NCI-H345 treated with DMSO at 0.1 percent for 48 hours (cell line): ENCODE measurements around the gene CAPN12.
"Not testable (repeated sequence)": the region's sequence is repeated elsewhere in the genome, so short reads cannot be mapped to it uniquely, and the experiment has no call there.

Experiments
- DNase-seq: peaks from one replicate; lab custom pipeline; 2025; ENCODE audit not compliant: unreplicated experiment; lab: John Stamatoyannopoulos, UW

Gene CAPN12

DNA sequence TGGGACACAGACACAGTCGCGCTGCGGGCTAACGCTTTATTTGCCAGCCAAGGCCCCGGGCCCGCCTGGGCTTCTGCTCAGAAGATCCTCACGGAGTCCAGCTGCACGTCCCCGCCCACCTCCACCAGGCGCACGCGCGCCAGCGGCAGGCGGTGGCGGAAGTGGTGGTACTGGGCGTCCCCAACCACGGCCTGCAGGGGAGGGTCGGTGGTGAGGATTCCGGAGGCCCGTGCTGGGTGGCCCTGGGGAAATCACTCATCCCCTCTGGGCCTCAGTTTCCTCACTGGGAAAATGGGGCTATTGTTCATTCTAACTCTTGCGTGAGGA lies 26.6 kb upstream of the CAPN12 start:
- DNase-seq: not testable (repeated sequence)

GRCh38 chr19:38770228-38770948 lies 26.1 kb upstream of the CAPN12 start:
- not testable (repeated sequence) for DNase-seq

DNA sequence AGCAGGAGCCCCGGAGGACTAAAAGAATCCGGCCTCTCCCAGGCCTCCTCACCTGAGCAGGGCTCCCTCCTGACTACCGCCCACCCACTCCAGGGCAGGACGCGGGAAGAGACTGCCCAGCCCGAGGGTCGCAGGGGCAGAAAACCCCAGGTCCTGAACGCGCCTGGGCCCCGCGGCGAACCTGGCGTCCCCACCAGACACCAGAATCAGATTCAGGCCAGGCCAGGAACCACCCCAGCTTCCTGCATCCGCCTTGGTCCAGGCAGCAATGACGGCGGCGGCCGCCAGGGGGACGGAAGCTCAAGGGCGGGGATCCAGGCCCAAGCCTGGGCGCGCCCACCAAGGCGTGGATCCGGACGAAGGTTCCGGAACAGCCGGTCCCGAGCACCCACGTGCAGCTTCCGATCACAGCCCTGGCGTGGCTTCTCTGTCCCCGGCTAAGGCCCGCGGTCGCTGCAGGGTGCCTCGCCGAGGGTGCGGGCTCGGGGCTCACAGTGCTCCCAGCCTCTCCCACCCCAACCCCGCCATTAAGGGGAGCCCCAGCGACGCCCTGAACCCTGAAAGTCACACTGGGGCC lies 25.4 kb upstream of the CAPN12 start:
- no peak for DNase-seq

DNA sequence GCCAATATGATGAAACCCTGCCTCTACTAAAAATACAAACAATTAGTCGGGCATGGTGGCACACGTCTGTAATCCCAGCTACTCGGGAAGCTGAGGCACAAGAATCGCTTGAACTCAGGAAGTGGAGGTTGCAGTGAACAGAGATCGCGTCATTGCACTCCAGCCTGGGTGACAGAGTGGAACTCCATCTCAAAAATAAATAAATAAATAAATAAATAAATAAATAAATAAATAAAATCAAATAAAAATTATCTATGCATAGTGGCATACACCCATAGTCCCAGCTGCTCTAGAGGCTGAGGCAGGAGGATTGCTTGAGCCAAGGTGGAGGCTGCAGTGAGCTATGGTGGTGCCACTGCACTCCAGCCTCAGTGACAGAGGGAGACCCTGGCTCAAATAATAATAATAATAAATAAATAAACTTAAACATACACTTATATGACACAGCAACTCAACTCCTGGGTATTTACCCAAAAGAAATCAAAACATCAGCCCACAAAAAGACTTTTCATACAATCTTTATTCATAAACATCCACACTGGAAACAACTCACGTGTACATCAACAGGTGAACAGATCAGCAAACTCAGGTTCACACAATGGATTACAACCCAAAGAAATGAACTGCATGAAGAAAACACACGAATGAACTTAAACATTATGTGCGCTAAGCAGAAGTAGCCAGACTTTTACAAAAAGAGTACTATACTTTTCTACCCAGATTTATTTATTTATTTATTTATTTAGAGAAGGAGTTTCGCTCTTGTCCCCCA lies 22.2 kb upstream of the CAPN12 start:
- DNase-seq: no peak

DNA sequence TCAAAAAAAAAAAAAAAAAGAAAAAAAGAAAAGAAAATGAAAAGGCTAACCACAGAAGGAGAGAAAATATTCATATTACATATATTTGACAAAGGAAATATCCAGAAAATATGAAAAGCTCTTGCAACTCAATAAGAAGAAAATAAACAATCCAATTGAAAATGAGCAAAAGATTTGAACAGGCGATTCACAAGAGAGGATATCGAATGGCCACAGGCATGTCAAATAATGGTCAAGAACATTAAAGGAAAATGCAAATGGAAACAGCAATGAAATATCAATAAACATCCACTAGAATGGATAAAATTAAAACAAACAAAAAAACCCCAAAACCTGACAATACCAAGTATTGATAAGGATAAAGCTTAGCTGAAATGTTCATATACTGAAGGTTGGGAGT lies 20.9 kb upstream of the CAPN12 start:
- no peak for DNase-seq

- no peak for DNase-seq
These were observed 19.5 kb upstream of the CAPN12 start for GRCh38 chr19:38763795-38764220.

DNA sequence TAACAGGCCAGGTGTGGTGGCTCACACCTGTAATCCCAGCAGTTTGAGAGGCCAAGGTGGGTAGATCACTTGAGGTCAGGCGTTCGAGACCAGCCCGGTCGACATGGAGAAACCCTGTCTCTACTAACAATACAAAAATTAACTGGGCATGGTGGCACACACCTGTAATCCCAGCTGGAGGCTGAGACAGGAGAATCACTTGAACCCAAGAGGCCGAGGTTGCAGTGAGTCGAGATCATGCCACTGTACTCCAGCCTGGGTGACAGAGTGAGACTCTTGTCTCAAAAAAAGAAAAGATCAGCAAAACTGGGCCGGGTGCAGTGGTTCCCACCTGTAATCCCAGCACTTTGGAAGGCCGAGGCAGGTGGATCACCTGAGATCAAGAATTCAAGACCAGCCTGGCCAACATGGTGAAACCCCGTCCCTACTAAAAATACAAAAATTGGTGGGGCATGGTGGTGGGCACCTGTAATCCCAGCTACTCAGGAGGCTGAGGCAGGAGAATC lies 17.7 kb upstream of the CAPN12 start:
- not testable (repeated sequence) for DNase-seq

GRCh38 chr19:38760805-38761517 lies 16.7 kb upstream of the CAPN12 start:
- DNase-seq: not testable (repeated sequence)

- DNase-seq: no peak
These were observed 15.3 kb upstream of the CAPN12 start for GRCh38 chr19:38759590-38760003.

DNA sequence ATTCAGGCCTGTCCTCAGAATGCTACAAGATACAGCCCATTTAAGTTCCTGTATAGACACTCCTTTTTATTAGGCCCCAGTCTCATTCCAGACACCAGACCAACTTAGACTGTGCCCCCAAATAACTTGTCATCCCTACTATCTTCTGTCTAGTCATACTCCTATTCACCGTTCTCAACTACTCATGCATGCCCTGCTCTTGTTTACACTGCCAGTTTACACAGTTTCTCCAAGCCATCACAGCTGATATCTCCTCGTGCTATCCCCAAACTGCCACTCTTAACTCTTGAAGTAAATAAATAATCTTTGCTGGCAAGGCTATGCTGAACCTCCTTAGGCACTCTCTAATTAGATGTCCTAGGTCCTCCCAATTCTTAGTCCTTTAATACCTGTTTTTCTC lies 9.9 kb upstream of the CAPN12 start:
- not testable (repeated sequence) for DNase-seq

DNA sequence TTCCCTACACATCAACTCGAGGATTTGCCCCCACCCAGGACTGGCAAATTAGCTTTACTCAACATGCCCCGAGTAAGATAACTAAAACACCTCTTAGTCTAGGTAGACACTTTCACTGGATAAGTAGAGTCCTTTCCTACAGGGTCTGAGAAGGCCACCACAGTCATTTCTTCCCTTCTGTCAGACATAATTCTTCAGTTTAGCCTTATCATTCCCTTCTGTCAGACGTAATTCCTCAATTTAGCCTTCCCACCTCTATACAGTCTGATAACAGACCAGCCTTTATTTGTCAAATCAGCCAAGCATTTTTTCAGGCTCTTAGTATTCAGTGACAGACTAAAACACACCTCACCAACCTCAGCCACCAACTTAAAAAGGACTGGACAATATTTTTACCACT lies 9.5 kb upstream of the CAPN12 start:
- DNase-seq: not testable (repeated sequence)

DNA sequence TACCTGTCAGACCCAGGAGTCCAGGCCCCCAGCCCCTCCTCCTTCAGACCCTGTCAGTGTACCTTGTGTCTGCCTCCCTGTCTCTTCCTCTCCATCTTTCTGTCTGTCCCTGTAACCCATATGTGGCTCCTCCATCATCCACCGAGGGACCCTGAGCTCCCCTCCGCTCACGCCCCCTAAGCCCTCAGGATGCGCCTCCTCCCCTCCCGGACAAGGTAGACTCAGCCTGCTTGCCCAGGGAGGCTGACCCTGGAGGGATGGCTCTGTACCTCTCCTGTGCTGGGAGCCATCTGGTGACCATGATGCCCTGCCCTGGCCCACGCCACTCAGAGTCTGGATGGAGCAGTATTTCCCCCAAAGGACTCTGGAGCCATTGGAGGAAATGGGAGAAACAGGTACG lies 1.0 kb upstream of the CAPN12 start:
- no peak for DNase-seq

DNA sequence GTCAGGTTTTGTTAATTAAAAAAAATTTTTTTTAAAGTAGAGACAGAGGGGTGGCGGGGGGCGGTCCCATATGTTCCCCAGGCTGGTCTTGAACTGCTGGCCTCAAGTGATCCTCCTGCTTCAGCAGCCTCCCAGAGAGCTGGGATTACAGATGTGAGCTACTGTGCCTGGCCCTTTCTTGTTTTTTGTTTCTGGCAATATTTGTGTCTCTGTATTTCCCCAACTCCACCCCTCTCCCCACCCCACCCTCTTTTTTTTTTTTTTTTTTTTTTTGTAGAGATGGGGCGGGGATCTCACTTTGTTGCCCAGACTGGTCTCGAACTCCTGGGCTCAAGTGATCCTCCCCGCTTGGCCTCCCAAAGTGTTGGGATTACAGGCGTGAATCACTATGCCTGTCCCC lies 600 bp upstream of the CAPN12 start:
- DNase-seq: no peak

- no peak for DNase-seq
These were observed 628 bp downstream of the CAPN12 start for GRCh38 chr19:38743394-38744297.

GRCh38 chr19:38742906-38743305 lies 1.4 kb downstream of the CAPN12 start:
- DNase-seq: no peak

- no peak for DNase-seq
These were observed 2.0 kb downstream of the CAPN12 start for GRCh38 chr19:38742296-38742695.

DNA sequence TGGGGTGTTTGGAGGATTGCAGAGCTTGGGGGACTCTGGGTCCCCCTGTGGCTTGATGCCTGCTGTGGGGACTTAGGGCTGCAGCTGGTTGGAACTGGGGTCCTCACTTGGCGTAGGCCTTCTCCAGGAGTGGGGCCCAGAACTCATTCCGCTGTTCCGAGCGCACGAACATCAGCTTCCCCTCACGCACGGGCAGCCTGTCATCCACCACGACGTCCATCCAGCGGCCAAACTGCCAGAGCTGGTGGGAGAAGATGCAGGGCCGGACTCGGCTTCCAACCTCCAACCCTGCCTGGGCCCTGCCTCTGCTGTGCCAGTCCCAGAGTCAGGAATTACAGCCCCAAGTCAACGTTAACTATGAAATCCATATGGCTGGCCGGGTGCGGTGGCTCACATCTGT lies 2.6 kb downstream of the CAPN12 start:
- DNase-seq: no peak

- no peak for DNase-seq
These were observed 3.3 kb downstream of the CAPN12 start for GRCh38 chr19:38740932-38741331.

- DNase-seq: no peak
These were observed 4.0 kb downstream of the CAPN12 start for GRCh38 chr19:38740257-38740592.

DNA sequence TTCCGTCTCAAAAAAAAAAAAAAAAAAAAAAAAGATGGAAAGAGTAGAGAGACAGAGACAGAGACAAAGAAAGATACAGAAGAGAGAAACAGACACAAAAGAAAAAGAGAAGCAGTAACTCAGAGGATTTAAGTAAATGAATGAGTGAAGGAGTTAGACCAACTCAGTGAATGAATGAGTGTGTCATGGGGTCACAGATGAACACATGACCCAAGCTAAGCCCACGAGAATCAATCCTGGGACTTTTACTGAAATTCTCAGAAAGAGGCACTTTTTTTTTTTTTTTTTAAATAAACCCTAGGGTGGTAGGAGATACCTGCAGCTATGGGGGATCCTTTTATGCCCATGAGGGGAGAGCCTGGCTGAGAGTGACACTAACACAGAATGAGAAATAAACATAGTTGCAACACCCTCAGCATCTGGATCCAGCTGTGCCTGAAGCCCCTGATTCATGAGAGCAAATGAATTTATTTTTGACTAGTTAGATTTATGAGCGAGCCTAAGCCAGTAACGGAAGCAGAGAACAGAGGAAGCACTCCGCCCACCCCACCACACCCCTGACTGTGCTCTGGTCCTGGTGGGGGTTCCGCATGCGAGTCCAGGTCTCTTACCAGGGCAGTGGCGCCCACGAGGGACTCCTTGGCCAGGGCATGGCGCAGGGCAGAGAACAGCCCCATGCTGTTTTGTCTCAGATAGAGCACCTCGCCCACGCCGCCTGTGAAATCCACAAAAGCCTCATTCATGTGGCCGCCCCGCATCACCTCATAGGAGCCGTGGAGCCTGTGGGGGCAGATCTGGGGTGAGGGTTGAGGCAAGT lies 4.6 kb downstream of the CAPN12 start:
- no peak for DNase-seq
